ENCODE data around the gene GRAMD1A. TPM values are rescaled to one million over a fixed set of nuclear protein-coding genes. Genes with fewer than 3 reads are reported as not detected.
A peak's percentile ranks its signal among the peaks of the same experiment; 100 is the strongest.
"Not testable (repeated sequence)": the region's sequence is repeated elsewhere in the genome, so short reads cannot be mapped to it uniquely, and the experiment has no call there.

GRAMD1A gene
- polyA plus RNA-seq, 6 donors from 2014 or later: 10.4 to 29.3 (median 12.3) TPM

DNA sequence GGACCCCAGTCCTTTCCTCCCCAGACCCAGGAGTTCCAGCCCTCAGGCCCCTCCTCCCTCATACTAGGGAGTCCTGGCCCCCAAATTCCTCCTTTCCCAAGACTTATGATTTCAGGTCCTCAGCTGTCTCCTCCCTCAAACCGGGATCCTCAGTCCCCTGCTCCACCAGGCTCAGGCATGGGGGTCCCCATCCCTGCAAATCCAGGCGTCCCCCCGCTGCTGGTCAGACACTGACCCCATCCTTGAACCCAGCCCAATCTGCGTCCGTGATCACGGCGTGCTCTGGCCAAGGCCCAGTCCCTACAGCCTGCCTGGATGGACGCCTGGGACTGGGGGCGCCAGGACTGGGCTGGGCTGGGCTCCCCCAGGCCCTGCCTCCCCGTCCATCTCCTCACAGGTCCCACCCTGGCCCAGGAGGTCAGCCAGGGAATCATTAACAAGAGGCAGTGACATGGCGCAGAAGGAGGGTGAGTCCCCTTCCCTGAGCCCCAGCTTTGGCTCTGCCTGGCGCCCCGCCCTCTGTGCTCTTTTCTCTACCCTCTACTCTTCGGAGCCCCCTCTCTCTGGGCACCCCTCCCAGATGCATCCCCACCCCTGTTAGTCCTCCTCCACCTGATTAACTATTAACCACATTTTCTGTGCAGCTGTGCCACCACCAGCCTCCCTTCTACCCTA is 42.1 kb downstream of the GRAMD1A start:
- Mint-ChIP-seq H3K36me3 (no peaks in the 10 kb centered on the region), H3K4me3 (peak overlapping the region in 6 of 8 donors; percentile 20 to 85 (median 46)), H3K27ac (peak overlapping the region in 3 of 6 donors; percentile 52 to 90 (median 70)), H3K27me3 (peaks cover 0 to 40% (median 0%) of the 10 kb centered on the region in 3 donors), H3K9me3 (no peaks in the 10 kb centered on the region), H3K4me1 (peaks cover 61 to 66% (median 64%) of the 10 kb centered on the region in 3 donors)
- no peak for ATAC-seq (ENCODE audit: low read depth in 2 of 2)
- no peak for DNase-seq

- H3K36me3 Mint-ChIP-seq: no peaks in the 10 kb centered on the region
- peaks cover 0 to 40% (median 0%) of the 10 kb centered on the region in 3 donors for H3K27me3 Mint-ChIP-seq
- peak overlapping the region in 1 of 6 donors; percentile 36 for H3K27ac Mint-ChIP-seq
- peak overlapping the region in 3 of 8 donors; percentile 32 to 85 (median 46) for H3K4me3 Mint-ChIP-seq
- H3K9me3 Mint-ChIP-seq: no peaks in the 10 kb centered on the region
- H3K4me1 Mint-ChIP-seq: peaks cover 55 to 62% (median 61%) of the 10 kb centered on the region in 3 donors
- DNase-seq: no peak
- no peak for ATAC-seq (ENCODE audit: low read depth in 2 of 2)
Measured at GRCh38 chr19:35042954-35043604, 43.0 kb downstream of the GRAMD1A start.

GRCh38 chr19:35043906-35044305 is 43.8 kb downstream of the GRAMD1A start:
- Mint-ChIP-seq H3K4me3 (peak overlapping the region in 3 of 8 donors; percentile 5 to 29 (median 12)), H3K36me3 (no peaks in the 10 kb centered on the region), H3K27me3 (peaks cover 0 to 45% (median 0%) of the 10 kb centered on the region in 3 donors), H3K27ac (peak overlapping the region in 2 of 6 donors; percentile 49 to 66), H3K9me3 (no peaks in the 10 kb centered on the region), H3K4me1 (peaks cover 47 to 54% (median 53%) of the 10 kb centered on the region in 3 donors)
- no peak for ATAC-seq (ENCODE audit: low read depth in 2 of 2)
- DNase-seq: no peak

DNA sequence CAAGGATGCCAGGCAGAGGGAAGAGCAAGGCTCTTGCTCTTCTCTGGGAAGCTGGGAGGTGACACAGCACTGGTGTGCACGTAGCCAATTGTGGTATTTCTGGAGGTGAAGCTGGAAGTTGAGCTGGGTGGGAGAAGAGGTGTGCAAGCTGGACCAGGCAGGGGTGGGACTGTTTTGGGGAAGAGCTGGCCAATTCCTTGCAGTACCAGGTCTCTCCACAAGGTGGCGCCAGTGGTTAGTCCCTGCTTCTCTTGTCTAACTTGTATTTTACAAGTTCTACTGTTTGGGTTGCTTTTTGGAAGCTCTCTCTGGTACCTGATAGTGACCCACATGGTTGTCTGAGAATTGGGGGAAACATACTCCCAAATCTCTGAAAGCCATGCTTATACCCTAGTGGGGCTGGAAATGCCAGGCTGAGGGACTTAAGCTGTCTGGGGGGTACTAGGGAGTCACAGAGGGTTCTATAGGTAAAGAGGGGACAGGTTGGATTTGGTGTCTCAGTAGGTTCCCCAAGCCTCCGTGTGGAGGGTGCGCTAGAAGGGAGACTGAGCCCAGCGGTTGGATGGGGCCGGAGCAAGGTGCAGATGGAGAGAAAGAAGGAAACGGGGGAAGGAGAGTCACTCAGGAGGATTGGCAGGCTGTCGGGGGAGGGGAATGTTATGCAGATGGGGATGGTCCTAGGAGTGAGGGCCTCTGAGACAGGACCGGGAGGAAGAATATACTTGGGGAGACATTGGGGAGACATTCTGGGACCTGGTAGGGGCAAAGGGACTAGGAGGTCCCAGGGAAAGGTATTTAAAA is 44.4 kb downstream of the GRAMD1A start:
- peak overlapping the region in 4 of 6 donors; percentile 66 to 90 (median 72) for H3K27ac Mint-ChIP-seq
- H3K9me3 Mint-ChIP-seq: no peaks in the 10 kb centered on the region
- no peak for ATAC-seq (ENCODE audit: low read depth in 2 of 2)
- peaks cover 0 to 45% (median 0%) of the 10 kb centered on the region in 3 donors for H3K27me3 Mint-ChIP-seq
- peaks cover 41 to 49% (median 47%) of the 10 kb centered on the region in 3 donors for H3K4me1 Mint-ChIP-seq
- peak; percentile 37 for DNase-seq
- no peaks in the 10 kb centered on the region for H3K36me3 Mint-ChIP-seq
- H3K4me3 Mint-ChIP-seq: peak overlapping the region in 4 of 8 donors; percentile 5 to 66 (median 34)

- peak overlapping the region in 3 of 8 donors; percentile 7 to 49 (median 17) for H3K4me3 Mint-ChIP-seq
- H3K9me3 Mint-ChIP-seq: no peaks in the 10 kb centered on the region
- peaks cover 30 to 41% (median 38%) of the 10 kb centered on the region in 3 donors for H3K4me1 Mint-ChIP-seq
- peak; percentile 94 to 95 for ATAC-seq (ENCODE audit: low read depth in 2 of 2)
- peak; percentile 59 for DNase-seq
- peak overlapping the region in 3 of 6 donors; percentile 1 to 64 (median 55) for H3K27ac Mint-ChIP-seq
- H3K36me3 Mint-ChIP-seq: no peaks in the 10 kb centered on the region
- peaks cover 0 to 39% (median 0%) of the 10 kb centered on the region in 3 donors for H3K27me3 Mint-ChIP-seq
Measured at GRCh38 chr19:35045667-35046300, 45.7 kb downstream of the GRAMD1A start.

- Mint-ChIP-seq H3K9me3 (no peaks in the 10 kb centered on the region), H3K4me3 (peak overlapping the region in 1 of 8 donors; percentile 29), H3K36me3 (no peaks in the 10 kb centered on the region), H3K27me3 (peaks cover 0 to 38% (median 0%) of the 10 kb centered on the region in 3 donors), H3K4me1 (peaks cover 26 to 40% (median 35%) of the 10 kb centered on the region in 3 donors), H3K27ac (no peak overlapping the region)
- DNase-seq (no peak), ATAC-seq (ENCODE audit: low read depth in 2 of 2) (no peak)
Measured at GRCh38 chr19:35046461-35046860, 46.3 kb downstream of the GRAMD1A start.

DNA sequence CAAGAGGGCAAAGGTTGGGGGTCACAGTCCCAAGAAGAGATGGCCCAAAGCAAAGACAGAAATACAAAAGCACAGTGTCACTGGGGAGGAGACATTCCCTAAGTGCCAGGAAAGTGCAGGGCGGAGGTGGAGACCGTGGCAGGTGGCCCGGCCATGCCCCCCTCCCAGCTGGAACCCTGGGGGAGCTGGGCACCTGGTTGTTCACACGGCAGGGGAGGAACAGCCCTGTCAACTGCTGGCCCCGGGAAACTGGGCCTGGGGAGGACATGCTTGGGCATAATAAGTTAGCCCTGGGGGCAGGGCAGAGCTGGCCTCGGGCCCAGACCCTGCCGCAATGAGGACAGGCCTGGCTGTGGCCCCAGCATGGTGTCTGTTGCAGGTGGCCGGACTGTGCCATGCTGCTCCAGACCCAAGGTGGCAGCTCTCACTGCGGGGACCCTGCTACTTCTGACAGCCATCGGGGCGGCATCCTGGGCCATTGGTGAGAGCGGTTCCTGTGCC is 48.8 kb downstream of the GRAMD1A start:
- no peaks in the 10 kb centered on the region for H3K9me3 Mint-ChIP-seq
- ATAC-seq (ENCODE audit: low read depth in 2 of 2) (no peak), DNase-seq (no peak)
- peak overlapping the region in 3 of 6 donors; percentile 12 to 74 (median 62) for H3K27ac Mint-ChIP-seq
- peaks cover 24 to 33% (median 24%) of the 10 kb centered on the region in 3 donors for H3K4me1 Mint-ChIP-seq
- no peaks in the 10 kb centered on the region for H3K36me3 Mint-ChIP-seq
- no peak overlapping the region for H3K4me3 Mint-ChIP-seq
- peaks cover 0 to 18% (median 0%) of the 10 kb centered on the region in 3 donors for H3K27me3 Mint-ChIP-seq

GRCh38 chr19:35049456-35049855 is 49.3 kb downstream of the GRAMD1A start:
- peaks cover 0 to 16% (median 0%) of the 10 kb centered on the region in 3 donors for H3K27me3 Mint-ChIP-seq
- H3K27ac Mint-ChIP-seq: no peak overlapping the region
- no peaks in the 10 kb centered on the region for H3K36me3 Mint-ChIP-seq
- H3K4me3 Mint-ChIP-seq: no peak overlapping the region
- H3K4me1 Mint-ChIP-seq: peaks cover 19 to 28% (median 20%) of the 10 kb centered on the region in 3 donors
- DNase-seq: no peak
- no peaks in the 10 kb centered on the region for H3K9me3 Mint-ChIP-seq
- ATAC-seq (ENCODE audit: low read depth in 2 of 2): no peak

DNA sequence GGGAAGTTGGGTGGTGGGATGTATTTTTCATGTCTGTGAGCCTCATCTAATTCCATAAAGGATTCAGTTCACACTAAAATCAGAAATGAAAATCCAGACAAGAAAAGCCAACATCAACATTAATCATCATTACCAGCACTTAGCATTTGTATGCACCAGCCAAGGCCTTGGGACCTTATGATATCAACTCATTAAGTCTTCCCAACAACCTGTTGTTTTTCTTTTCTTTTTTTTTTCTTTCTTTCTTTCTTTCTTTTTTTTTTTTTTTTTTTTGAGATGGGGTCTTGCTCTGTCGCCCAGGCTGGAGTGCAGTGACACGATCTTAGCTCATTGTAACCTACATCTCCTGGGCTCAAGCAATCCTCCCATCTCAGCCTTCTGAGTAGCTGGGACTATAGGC is 50.5 kb downstream of the GRAMD1A start:
- H3K27ac Mint-ChIP-seq; ATAC-seq (ENCODE audit: low read depth in 2 of 2); H3K4me3 Mint-ChIP-seq; H3K36me3 Mint-ChIP-seq; DNase-seq; H3K9me3 Mint-ChIP-seq: not testable (repeated sequence)
- peaks cover 0 to 11% (median 0%) of the 10 kb centered on the region in 3 donors for H3K27me3 Mint-ChIP-seq
- peaks cover 8 to 16% (median 8%) of the 10 kb centered on the region in 3 donors for H3K4me1 Mint-ChIP-seq

- peaks cover 8 to 15% (median 9%) of the 10 kb centered on the region in 3 donors for H3K4me1 Mint-ChIP-seq
- H3K9me3 Mint-ChIP-seq; H3K36me3 Mint-ChIP-seq; DNase-seq; H3K27ac Mint-ChIP-seq; ATAC-seq (ENCODE audit: low read depth in 2 of 2); H3K4me3 Mint-ChIP-seq: not testable (repeated sequence)
- peaks cover 0 to 16% (median 0%) of the 10 kb centered on the region in 3 donors for H3K27me3 Mint-ChIP-seq
Measured at GRCh38 chr19:35051268-35051667, 51.1 kb downstream of the GRAMD1A start.

- peaks cover 7 to 14% (median 9%) of the 10 kb centered on the region in 3 donors for H3K4me1 Mint-ChIP-seq
- H3K9me3 Mint-ChIP-seq: no peaks in the 10 kb centered on the region
- no peak for ATAC-seq (ENCODE audit: low read depth in 2 of 2)
- no peak overlapping the region for H3K4me3 Mint-ChIP-seq
- H3K27me3 Mint-ChIP-seq: peaks cover 0 to 16% (median 0%) of the 10 kb centered on the region in 3 donors
- no peaks in the 10 kb centered on the region for H3K36me3 Mint-ChIP-seq
- DNase-seq: no peak
- peak overlapping the region in 1 of 6 donors; percentile 72 for H3K27ac Mint-ChIP-seq
Measured at GRCh38 chr19:35051796-35052195, 51.7 kb downstream of the GRAMD1A start.

GRCh38 chr19:35052599-35053190 is 52.6 kb downstream of the GRAMD1A start:
- peaks cover 5 to 9% (median 7%) of the 10 kb centered on the region in 3 donors for H3K4me1 Mint-ChIP-seq
- ATAC-seq (ENCODE audit: low read depth in 2 of 2) (no peak), DNase-seq (no peak)
- peak overlapping the region in 1 of 8 donors; percentile 70 for H3K4me3 Mint-ChIP-seq
- no peaks in the 10 kb centered on the region for H3K36me3 Mint-ChIP-seq
- H3K9me3 Mint-ChIP-seq: no peaks in the 10 kb centered on the region
- H3K27ac Mint-ChIP-seq: no peak overlapping the region
- peaks cover 0 to 16% (median 0%) of the 10 kb centered on the region in 3 donors for H3K27me3 Mint-ChIP-seq
